OCI-LY1 (cell line): ENCODE data around the gene TNF.

Experiments used
- EZH2 ChIP-seq: fragments of 200-600 bp; sonication (generic), shearing (Covaris generic); IDR thresholded peaks from 2 replicates; pipeline ENCODE4 v1.8.0; 2017; ENCODE audit warnings: borderline replicate concordance, mixed run types, mild to moderate bottlenecking, antibody characterized with exemption, low read length, moderate library complexity, mixed read lengths
- TF ChIP-seq, protein P1 (sequence below): fragments of 200-600 bp; sonication (generic), shearing (Covaris generic); IDR thresholded peaks from 2 replicates; pipeline ENCODE4 v1.5.1; 2017; ENCODE audit warnings: mild to moderate bottlenecking, antibody characterized with exemption, low read length, moderate library complexity, mixed read lengths

DNA sequence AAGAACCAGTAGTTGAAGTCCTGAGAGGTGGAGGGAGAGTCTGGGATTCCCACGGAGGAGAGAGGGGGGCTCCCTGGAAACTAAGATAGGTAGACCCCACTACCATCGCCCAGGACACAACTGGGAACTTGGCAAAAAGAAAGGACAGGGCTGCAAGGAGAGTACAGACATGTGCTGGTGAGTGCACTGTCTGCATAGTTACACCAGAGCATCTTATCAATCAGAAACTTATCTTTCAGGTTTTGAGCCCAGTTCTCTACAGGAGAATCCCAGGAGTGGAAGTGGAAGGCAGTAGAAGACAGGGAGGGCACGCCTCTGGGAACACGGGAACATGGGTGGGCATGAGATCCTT lies 15.8 kb upstream of the TNF start:
- TF ChIP-seq, protein P1, sequence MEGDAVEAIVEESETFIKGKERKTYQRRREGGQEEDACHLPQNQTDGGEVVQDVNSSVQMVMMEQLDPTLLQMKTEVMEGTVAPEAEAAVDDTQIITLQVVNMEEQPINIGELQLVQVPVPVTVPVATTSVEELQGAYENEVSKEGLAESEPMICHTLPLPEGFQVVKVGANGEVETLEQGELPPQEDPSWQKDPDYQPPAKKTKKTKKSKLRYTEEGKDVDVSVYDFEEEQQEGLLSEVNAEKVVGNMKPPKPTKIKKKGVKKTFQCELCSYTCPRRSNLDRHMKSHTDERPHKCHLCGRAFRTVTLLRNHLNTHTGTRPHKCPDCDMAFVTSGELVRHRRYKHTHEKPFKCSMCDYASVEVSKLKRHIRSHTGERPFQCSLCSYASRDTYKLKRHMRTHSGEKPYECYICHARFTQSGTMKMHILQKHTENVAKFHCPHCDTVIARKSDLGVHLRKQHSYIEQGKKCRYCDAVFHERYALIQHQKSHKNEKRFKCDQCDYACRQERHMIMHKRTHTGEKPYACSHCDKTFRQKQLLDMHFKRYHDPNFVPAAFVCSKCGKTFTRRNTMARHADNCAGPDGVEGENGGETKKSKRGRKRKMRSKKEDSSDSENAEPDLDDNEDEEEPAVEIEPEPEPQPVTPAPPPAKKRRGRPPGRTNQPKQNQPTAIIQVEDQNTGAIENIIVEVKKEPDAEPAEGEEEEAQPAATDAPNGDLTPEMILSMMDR = no peak
- no peak for TF ChIP-seq EZH2
